Suprapubic skin (tissue), 4 donors: Measurements from ENCODE around the gene NPLOC4.

Experiments used
- EP300 ChIP-seq: sonication (generic); formaldehyde crosslinking; IDR thresholded peaks from one replicate; pipeline ENCODE4 v1.6.1; 2017; ENCODE audit warnings: antibody characterized with exemption
- POLR2A ChIP-seq, 2 donors: fragments of 450-650 bp; IDR thresholded peaks; one replicate each; pipeline ENCODE4 v1.6.1; 2017; ENCODE audit warnings: antibody characterized with exemption in 2 of 2, mild to moderate bottlenecking in 2 of 2, moderate library complexity in 2 of 2
- POLR2AphosphoS5 ChIP-seq, 3 donors: sonication (generic); formaldehyde crosslinking; IDR thresholded peaks; one replicate each; pipeline ENCODE4 v1.6.1; 2017; ENCODE audit warnings: antibody characterized with exemption in 3 of 3
- TF ChIP-seq, protein P1 (sequence below), 2 donors: fragments of 200-600 bp in 1 of 2; fragments of 450-650 bp in 1 of 2; sonication (generic) in 1 of 2; IDR thresholded peaks; one replicate each; pipeline ENCODE4 v1.5.1; 2016 to 2019; ENCODE audit warnings: antibody characterized with exemption in 2 of 2, mild to moderate bottlenecking in 1 of 2, moderate library complexity in 1 of 2

DNA sequence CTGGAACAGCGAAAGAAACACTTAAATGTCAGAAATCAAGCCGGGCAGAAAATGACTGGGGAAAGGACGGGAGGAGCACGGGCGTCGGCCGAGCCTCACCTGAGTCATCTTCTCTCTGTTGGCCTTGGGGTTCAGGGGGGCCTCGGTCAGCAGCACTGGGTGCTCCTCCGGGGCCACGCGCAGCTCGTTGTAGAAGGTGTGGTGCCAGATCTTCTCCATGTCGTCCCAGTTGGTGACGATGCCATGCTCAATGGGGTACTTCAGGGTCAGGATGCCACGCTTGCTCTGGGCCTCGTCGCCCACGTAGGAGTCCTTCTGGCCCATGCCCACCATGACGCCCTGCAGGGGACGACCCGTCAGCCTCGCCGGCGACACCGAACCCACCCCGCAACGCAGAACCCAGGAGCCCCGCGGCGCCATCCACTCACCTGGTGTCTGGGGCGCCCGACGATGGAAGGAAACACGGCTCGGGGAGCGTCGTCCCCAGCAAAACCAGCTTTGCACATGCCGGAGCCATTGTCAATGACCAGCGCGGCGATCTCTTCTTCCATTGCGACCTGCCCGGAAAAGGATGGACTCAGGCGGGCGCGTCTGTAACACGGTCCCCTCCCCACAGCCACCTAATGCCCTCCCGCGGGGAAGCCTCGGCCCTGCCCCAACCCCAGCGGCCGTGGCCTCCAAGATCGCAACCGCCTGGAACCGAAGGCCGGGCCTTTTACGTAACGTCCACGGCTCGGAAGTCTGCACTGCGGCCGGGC lies 124.9 kb downstream of the NPLOC4 start:
- TF ChIP-seq, protein P1, sequence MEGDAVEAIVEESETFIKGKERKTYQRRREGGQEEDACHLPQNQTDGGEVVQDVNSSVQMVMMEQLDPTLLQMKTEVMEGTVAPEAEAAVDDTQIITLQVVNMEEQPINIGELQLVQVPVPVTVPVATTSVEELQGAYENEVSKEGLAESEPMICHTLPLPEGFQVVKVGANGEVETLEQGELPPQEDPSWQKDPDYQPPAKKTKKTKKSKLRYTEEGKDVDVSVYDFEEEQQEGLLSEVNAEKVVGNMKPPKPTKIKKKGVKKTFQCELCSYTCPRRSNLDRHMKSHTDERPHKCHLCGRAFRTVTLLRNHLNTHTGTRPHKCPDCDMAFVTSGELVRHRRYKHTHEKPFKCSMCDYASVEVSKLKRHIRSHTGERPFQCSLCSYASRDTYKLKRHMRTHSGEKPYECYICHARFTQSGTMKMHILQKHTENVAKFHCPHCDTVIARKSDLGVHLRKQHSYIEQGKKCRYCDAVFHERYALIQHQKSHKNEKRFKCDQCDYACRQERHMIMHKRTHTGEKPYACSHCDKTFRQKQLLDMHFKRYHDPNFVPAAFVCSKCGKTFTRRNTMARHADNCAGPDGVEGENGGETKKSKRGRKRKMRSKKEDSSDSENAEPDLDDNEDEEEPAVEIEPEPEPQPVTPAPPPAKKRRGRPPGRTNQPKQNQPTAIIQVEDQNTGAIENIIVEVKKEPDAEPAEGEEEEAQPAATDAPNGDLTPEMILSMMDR (IDR thresholded peaks at IDR 0.05) = no peak
- TF ChIP-seq POLR2AphosphoS5 (IDR thresholded peaks at IDR 0.05) (no peak), POLR2A (IDR thresholded peaks at IDR 0.05) (no peak), EP300 (no peak)
